ENCODE measurements around the gene ALDH1A3. TPM values are rescaled to one million over a fixed set of nuclear protein-coding genes. Genes with fewer than 3 reads are reported as not detected.

The ALDH1A3 gene
- total and polyA plus RNA-seq, 2 of the 13 experiments (the other 11 are each of a cell fraction or from before 2014, with no cell fraction given) = not detected

GRCh38 chr15:100833417-100834389 is 45.9 kb upstream of the ALDH1A3 start:
- Histone ChIP-seq H3K27ac (ENCODE audit: extremely low read length, insufficient read depth, low read length) (no peak overlapping the region), H3K4me2 (ENCODE audit: low read depth, low read length) (no peak overlapping the region), H3K9ac (ENCODE audit: insufficient read depth, low read depth, low read length) (no peak overlapping the region), H3K27me3 (ENCODE audit: control insufficient read depth in 1 of 2, insufficient read depth in 2 of 2, low read length in 2 of 2) (peaks cover 0 to 33% of the 10 kb centered on the region in 2 experiments; a peak in 3 of 5 replicates), H3K9me3 (ENCODE audit: low read length) (no peaks in the 10 kb centered on the region), H3K79me2 (ENCODE audit: insufficient read depth, low read length) (no peaks in the 10 kb centered on the region), H4K20me1 (ENCODE audit: insufficient read depth, low read length) (no peaks in the 10 kb centered on the region), H3K36me3 (replicated peaks in 1 of 2; ENCODE audit: control insufficient read depth in 1 of 2, insufficient read depth in 2 of 2, low read length in 2 of 2) (no peaks in the 10 kb centered on the region), H3K4me1 (ENCODE audit: insufficient read depth, low read length) (no peaks in the 10 kb centered on the region), H2AFZ (ENCODE audit: low read length) (no peak overlapping the region), H3K4me3 (replicated peaks in 1 of 3; ENCODE audit: insufficient read depth in 1 of 3, low read depth in 2 of 3, low read length in 3 of 3) (no peak overlapping the region)
- no TSS peak for BruUV-seq (replicated peaks)
- DNase-seq (ENCODE audit: low spot score) (no peak), FAIRE-seq (no peak), ATAC-seq (no peak)
- intact Hi-C loops (cut with micrococcal nuclease; ENCODE audit: unreplicated experiment) = no loop called here
- POLR2A ChIA-PET = no interaction called here
- CTCF ChIA-PET (ENCODE audit: low intra/inter-chr PET ratio, low total read pairs) = no interaction called here
- WGBS (ENCODE audit: low lambda C conversion rate) = 24% methylated on average over 10 of the region's 11 CpGs
- in situ Hi-C loops (cut with HindIII; ENCODE audit: extremely low pct_ligation_motif_present, low pct_unique_long_range_greater_than_20kb) = no loop called here
- TF ChIP-seq CERS6 (CRISPR knock-in tag; IDR thresholded peaks at IDR 0.05) (no peak), ZBTB43 (CRISPR knock-in tag; conservative IDR thresholded peaks at IDR 0.05) (no peak)

- BruUV-seq (replicated peaks) = no TSS peak
- no peaks in the 10 kb centered on the region for H4K20me1 ChIP-seq (ENCODE audit: insufficient read depth, low read length)
- H3K9ac ChIP-seq (ENCODE audit: insufficient read depth, low read depth, low read length) = no peak overlapping the region
- POLR2A ChIA-PET = no interaction called here
- ATAC-seq (no peak), DNase-seq (ENCODE audit: low spot score) (no peak), FAIRE-seq (no peak)
- in situ Hi-C loops (cut with HindIII; ENCODE audit: extremely low pct_ligation_motif_present, low pct_unique_long_range_greater_than_20kb) (no loop called here), intact Hi-C loops (cut with micrococcal nuclease; ENCODE audit: unreplicated experiment) (no loop called here)
- H3K4me2 ChIP-seq (ENCODE audit: low read depth, low read length) = no peak overlapping the region
- no peaks in the 10 kb centered on the region for H3K79me2 ChIP-seq (ENCODE audit: insufficient read depth, low read length)
- H3K27ac ChIP-seq (ENCODE audit: extremely low read length, insufficient read depth, low read length) = no peak overlapping the region
- peaks cover 0 to 33% of the 10 kb centered on the region in 2 experiments; a peak in 3 of 5 replicates for H3K27me3 ChIP-seq (ENCODE audit: control insufficient read depth in 1 of 2, insufficient read depth in 2 of 2, low read length in 2 of 2)
- no peaks in the 10 kb centered on the region for H3K9me3 ChIP-seq (ENCODE audit: low read length)
- no peaks in the 10 kb centered on the region for H3K4me1 ChIP-seq (ENCODE audit: insufficient read depth, low read length)
- WGBS (ENCODE audit: low lambda C conversion rate) = 14% methylated on average over 3 of the region's 3 CpGs
- H2AFZ ChIP-seq (ENCODE audit: low read length) = no peak overlapping the region
- H3K4me3 ChIP-seq (replicated peaks in 1 of 3; ENCODE audit: insufficient read depth in 1 of 3, low read depth in 2 of 3, low read length in 3 of 3) = no peak overlapping the region
- no peak for TF ChIP-seq CBX2 (IDR thresholded peaks at IDR 0.05; ENCODE audit: low read depth, low read length)
- TF ChIP-seq CBX2 (CRISPR knock-in tag; IDR thresholded peaks at IDR 0.05; ENCODE audit: low read depth) = no peak
- no peak for TF ChIP-seq JUND (CRISPR knock-in tag; IDR thresholded peaks at IDR 0.05)
- TF ChIP-seq ZNF839 (CRISPR knock-in tag; IDR thresholded peaks at IDR 0.05; ENCODE audit: borderline replicate concordance) = no peak
- TF ChIP-seq DNMT1 (CRISPR knock-in tag; IDR thresholded peaks at IDR 0.05) = no peak
- TF ChIP-seq SAFB2 (CRISPR knock-in tag; IDR thresholded peaks at IDR 0.05; ENCODE audit: borderline replicate concordance, low read depth) = no peak
- no peak for TF ChIP-seq AGO1 (IDR thresholded peaks at IDR 0.05; ENCODE audit: low read depth, low read length, poor library complexity, severe bottlenecking)
- no peak for TF ChIP-seq JUN (CRISPR knock-in tag; IDR thresholded peaks at IDR 0.05)
- TF ChIP-seq SMAD3 (CRISPR knock-in tag; IDR thresholded peaks at IDR 0.05) = no peak
- CTCF ChIA-PET (ENCODE audit: low intra/inter-chr PET ratio, low total read pairs) = no interaction called here
- no peaks in the 10 kb centered on the region for H3K36me3 ChIP-seq (replicated peaks in 1 of 2; ENCODE audit: control insufficient read depth in 1 of 2, insufficient read depth in 2 of 2, low read length in 2 of 2)
These were observed 44.9 kb upstream of the ALDH1A3 start for GRCh38 chr15:100834731-100835130.
